OCI-LY7 (cell line): ENCODE measurements around the gene AFG3L2. TPM values are rescaled to one million over a fixed set of nuclear protein-coding genes. Genes with fewer than 3 reads are reported as not detected.

Experiments used
- BruUV-seq: library from RNA; stranded (reverse); fragments of 400-500 nt; replicated peaks from 2 replicates; lab custom pipeline; 2021; lab: Mats Ljungman, UMichigan
- CTCF ChIA-PET: fragments of 300-600 bp; sonication (Branson Sonifier 250); formaldehyde crosslinking; loops from one replicate; lab custom pipeline; 2022; ENCODE audit warnings: antibody characterized with exemption; ENCODE audit not compliant: unreplicated experiment; lab: Charles Lee
- POLR2A ChIA-PET: fragments of 300-600 bp; sonication (Branson Sonifier 250); formaldehyde crosslinking; loops from one replicate; lab custom pipeline; 2022; ENCODE audit warnings: antibody characterized with exemption; lab: Charles Lee
- DNase-seq: peaks from one replicate; pipeline ENCODE4 v3.0.0-alpha.2; 2015; ENCODE audit warnings: low spot score
- H2AFZ ChIP-seq: fragments of 200-600 bp; sonication (generic), shearing (Covaris generic); 2 replicates; pipeline ENCODE4 v1.6.1; 2014; ENCODE audit warnings: mild to moderate bottlenecking, antibody characterized with exemption, low read length, moderate library complexity
- H3K27ac ChIP-seq: fragments of 200-600 bp; sonication (generic); 2 replicates; pipeline ENCODE4 v1.5.1; 2014; ENCODE audit warnings: mixed run types, low read depth, mild to moderate bottlenecking, moderate library complexity, low read length, inconsistent platforms; ENCODE audit not compliant: poor library complexity, severe bottlenecking
- H3K36me3 ChIP-seq: fragments of 200-600 bp; sonication (generic); 2 replicates; pipeline ENCODE4 v1.6.1; 2014; ENCODE audit warnings: mild to moderate bottlenecking, antibody characterized with exemption, low read length, moderate library complexity, mixed read lengths; ENCODE audit not compliant: insufficient read depth
- H3K4me1 ChIP-seq: fragments of 200-600 bp; sonication (generic); 2 replicates; pipeline ENCODE4 v1.5.1; 2014; ENCODE audit warnings: mild to moderate bottlenecking, low read length; ENCODE audit not compliant: insufficient read depth, poor library complexity, severe bottlenecking
- H3K4me2 ChIP-seq: fragments of 200-600 bp; sonication (generic); 2 replicates; pipeline ENCODE4 v1.6.1; 2014; ENCODE audit warnings: mild to moderate bottlenecking, low read length
- H3K4me3 ChIP-seq: fragments of 200-600 bp; sonication (generic); 2 replicates; pipeline ENCODE4 v1.5.1; 2014; ENCODE audit warnings: mild to moderate bottlenecking, low read depth, low read length; ENCODE audit not compliant: poor library complexity, severe bottlenecking
- H3K79me2 ChIP-seq: fragments of 200-600 bp; sonication (generic); 2 replicates; pipeline ENCODE4 v1.6.1; 2016; ENCODE audit warnings: low read depth, mild to moderate bottlenecking, low read length, moderate library complexity, mixed read lengths; ENCODE audit not compliant: insufficient read depth
- H3K9me2 ChIP-seq: fragments of 200-600 bp; sonication (generic); 2 replicates; pipeline ENCODE4 v1.6.1; 2016; ENCODE audit warnings: mild to moderate bottlenecking, low read length, mixed read lengths; ENCODE audit not compliant: insufficient read depth
- H3K9me3 ChIP-seq: fragments of 200-600 bp; sonication (generic); 2 replicates; pipeline ENCODE4 v1.6.1; 2014; ENCODE audit warnings: mild to moderate bottlenecking, mixed run types, low read length, mixed read lengths
- H4K20me1 ChIP-seq: fragments of 200-600 bp; sonication (generic); 2 replicates; pipeline ENCODE4 v1.6.1; 2014; ENCODE audit warnings: mild to moderate bottlenecking, antibody characterized with exemption, low read length, moderate library complexity, mixed read lengths; ENCODE audit not compliant: insufficient read depth
- EZH2phosphoT487 ChIP-seq: fragments of 200-600 bp; sonication (generic); IDR thresholded peaks from 2 replicates; pipeline ENCODE4 v1.6.1; 2018; ENCODE audit warnings: low read depth, borderline replicate concordance, mild to moderate bottlenecking, mixed run types, antibody characterized with exemption, low read length, moderate library complexity, mixed read lengths
- intact Hi-C: fragments of 100-400 bp; cut with micrococcal nuclease; formaldehyde crosslinking; loops from one replicate; pipeline ENCODE4 v1.10.0; 2022; ENCODE audit not compliant: unreplicated experiment
- total RNA-seq, 2 experiments: library from RNA; depleted of rRNA in 1 of 2; stranded (reverse); fragments of >200 nt in 1 of 2; shearing (Covaris generic) in 1 of 2; gene quantifications; 2 replicates each; pipeline ENCODE4 v1.2.3, GENCODE V29; 2014 to 2022
- TF ChIP-seq, protein P1 (sequence below): fragments of 200-600 bp; sonication (generic); conservative IDR thresholded peaks from 2 replicates; pipeline ENCODE4 v1.5.1; 2014; ENCODE audit warnings: mild to moderate bottlenecking, antibody characterized with exemption, low read length, moderate library complexity, mixed read lengths

Gene AFG3L2
- total RNA-seq, 2 experiments from 2014 or later = 44.8 to 72.7 TPM

DNA sequence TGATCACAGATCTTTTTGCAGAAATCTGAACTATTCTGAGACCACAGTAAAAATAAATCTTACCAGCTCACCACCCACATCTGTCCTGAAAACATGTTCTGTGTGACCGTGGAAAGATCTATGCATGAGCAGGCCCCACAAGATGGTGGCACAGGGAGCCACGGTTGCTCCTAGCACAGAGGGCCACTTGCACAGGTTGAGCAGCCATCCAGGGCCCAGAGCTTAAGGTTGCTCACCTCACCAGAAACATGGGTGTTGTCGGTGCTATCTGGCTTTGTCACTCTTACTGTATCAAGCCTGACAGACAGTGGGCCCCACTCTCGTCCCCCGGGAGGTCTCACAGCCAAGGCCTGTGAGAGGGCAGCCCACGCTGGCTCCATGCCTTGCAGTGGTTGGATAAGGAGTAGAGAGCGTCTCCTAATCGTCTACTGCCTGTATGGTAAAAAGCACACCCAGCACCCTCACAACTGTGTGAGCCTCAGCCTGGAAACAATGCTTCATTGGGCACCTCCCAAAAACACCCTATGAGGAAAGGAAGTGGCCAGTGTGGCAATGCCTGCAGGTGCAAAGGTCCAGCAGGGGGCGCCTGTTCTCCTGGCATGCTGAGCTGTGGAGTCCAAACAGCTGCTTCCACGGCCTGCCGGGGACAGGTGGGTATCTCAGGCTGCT is 49.4 kb downstream of the AFG3L2 start:
- Histone ChIP-seq H3K4me1 (no peaks in the 10 kb centered on the region), H3K27ac (no peak overlapping the region), H3K4me3 (no peak overlapping the region), H3K79me2 (no peaks in the 10 kb centered on the region), H3K36me3 (peaks cover 71% of the 10 kb centered on the region), H4K20me1 (no peaks in the 10 kb centered on the region), H3K4me2 (no peak overlapping the region), H3K9me3 (no peaks in the 10 kb centered on the region), H2AFZ (no peak overlapping the region), H3K9me2 (no peaks in the 10 kb centered on the region)
- DNase-seq = peak; percentile 73
- ChIA-PET POLR2A (interaction anchor here (1.0 to 1.1 kb wide), 2 partner anchors 9 to 11 kb away, joined by 3 read pairs; no protein-coding TSS in a partner anchor), CTCF (interaction anchor here (0.9 to 1.7 kb wide), 3 partner anchors 9 to 13 kb away, joined by 3 to 6 read pairs (median 4); no protein-coding TSS in a partner anchor)
- intact Hi-C loops = no loop called here
- TF ChIP-seq, protein P1, sequence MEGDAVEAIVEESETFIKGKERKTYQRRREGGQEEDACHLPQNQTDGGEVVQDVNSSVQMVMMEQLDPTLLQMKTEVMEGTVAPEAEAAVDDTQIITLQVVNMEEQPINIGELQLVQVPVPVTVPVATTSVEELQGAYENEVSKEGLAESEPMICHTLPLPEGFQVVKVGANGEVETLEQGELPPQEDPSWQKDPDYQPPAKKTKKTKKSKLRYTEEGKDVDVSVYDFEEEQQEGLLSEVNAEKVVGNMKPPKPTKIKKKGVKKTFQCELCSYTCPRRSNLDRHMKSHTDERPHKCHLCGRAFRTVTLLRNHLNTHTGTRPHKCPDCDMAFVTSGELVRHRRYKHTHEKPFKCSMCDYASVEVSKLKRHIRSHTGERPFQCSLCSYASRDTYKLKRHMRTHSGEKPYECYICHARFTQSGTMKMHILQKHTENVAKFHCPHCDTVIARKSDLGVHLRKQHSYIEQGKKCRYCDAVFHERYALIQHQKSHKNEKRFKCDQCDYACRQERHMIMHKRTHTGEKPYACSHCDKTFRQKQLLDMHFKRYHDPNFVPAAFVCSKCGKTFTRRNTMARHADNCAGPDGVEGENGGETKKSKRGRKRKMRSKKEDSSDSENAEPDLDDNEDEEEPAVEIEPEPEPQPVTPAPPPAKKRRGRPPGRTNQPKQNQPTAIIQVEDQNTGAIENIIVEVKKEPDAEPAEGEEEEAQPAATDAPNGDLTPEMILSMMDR = peak; percentile 95
- TF ChIP-seq EZH2phosphoT487 = no peak
- no TSS peak for BruUV-seq

DNA sequence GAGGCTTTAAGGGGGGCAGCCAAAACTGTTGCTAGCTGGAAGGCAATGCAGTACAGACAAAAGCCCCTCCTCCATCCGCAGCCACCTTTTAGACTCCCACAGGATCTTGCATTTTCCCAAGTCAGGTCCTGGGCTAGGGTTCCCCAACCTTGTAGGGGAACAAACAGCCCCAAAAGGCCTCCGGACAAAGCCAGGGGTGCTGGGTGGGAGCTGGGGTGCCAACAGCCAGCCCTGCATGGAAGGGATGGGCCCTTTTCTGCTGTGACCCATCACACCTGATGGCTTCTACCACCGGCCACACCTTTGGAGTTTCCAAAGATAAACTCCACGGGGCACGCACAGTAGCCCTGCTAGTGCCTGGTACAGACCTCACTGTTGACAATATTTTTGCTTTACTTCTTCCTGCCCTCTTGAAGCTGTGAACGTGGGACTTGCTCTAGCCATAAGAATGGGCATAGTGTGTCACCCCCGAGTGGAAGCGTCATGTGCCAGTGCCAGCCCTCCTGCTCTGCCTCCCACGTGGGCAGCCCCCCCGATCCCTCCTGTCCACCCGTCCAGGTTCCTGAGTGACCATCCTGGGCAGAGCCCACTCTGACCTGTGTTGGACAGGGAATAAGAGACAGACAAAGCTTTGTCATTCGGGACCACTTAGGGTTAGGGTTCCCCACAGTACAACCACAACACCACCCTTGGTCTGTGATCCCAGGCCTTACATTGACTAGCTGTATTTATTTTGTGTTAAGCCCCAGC is 50.1 kb downstream of the AFG3L2 start:
- CTCF ChIA-PET = interaction anchor here (0.9 to 1.7 kb wide), 2 partner anchors 8 to 12 kb away, joined by 3 to 4 read pairs; no protein-coding TSS in a partner anchor
- no peak for DNase-seq
- H3K4me3 ChIP-seq = no peak overlapping the region
- POLR2A ChIA-PET = no interaction called here
- no peaks in the 10 kb centered on the region for H3K79me2 ChIP-seq
- H4K20me1 ChIP-seq = no peaks in the 10 kb centered on the region
- H3K4me2 ChIP-seq = no peak overlapping the region
- peaks cover 71% of the 10 kb centered on the region for H3K36me3 ChIP-seq
- intact Hi-C loops = no loop called here
- no peak overlapping the region for H2AFZ ChIP-seq
- H3K4me1 ChIP-seq = peaks cover under 1% of the 10 kb centered on the region
- no TSS peak for BruUV-seq
- no peaks in the 10 kb centered on the region for H3K9me3 ChIP-seq
- no peak overlapping the region for H3K27ac ChIP-seq
- no peaks in the 10 kb centered on the region for H3K9me2 ChIP-seq
- TF ChIP-seq, protein P1 = no peak
- TF ChIP-seq EZH2phosphoT487 = no peak
